ENCODE measurements around the gene CEP350.

The CEP350 gene

GRCh38 chr1:180062452-180062971 lies 107.9 kb downstream of the CEP350 start:
- no peak for DNase-seq (ENCODE audit: low spot score)

GRCh38 chr1:180065408-180065807 lies 110.8 kb downstream of the CEP350 start:
- no peak for DNase-seq (ENCODE audit: low spot score)

GRCh38 chr1:180066150-180066549 lies 111.5 kb downstream of the CEP350 start:
- DNase-seq (ENCODE audit: low spot score): no peak

GRCh38 chr1:180070286-180070685 lies 115.7 kb downstream of the CEP350 start:
- DNase-seq (ENCODE audit: low spot score): no peak

GRCh38 chr1:180071759-180072158 lies 117.1 kb downstream of the CEP350 start:
- no peak for DNase-seq (ENCODE audit: low spot score)

- DNase-seq (ENCODE audit: low spot score): peak; percentile 19
Measured at GRCh38 chr1:180080439-180080838, 125.8 kb downstream of the CEP350 start.

GRCh38 chr1:180081474-180081873 lies 126.9 kb downstream of the CEP350 start:
- no peak for DNase-seq (ENCODE audit: low spot score)

- DNase-seq (ENCODE audit: low spot score): no peak
Measured at GRCh38 chr1:180083164-180083563, 128.6 kb downstream of the CEP350 start.

- no peak for DNase-seq (ENCODE audit: low spot score)
Measured at GRCh38 chr1:180084867-180085266, 130.3 kb downstream of the CEP350 start.

- DNase-seq (ENCODE audit: low spot score): no peak
Measured at GRCh38 chr1:180085331-180085730, 130.7 kb downstream of the CEP350 start.

- no peak for DNase-seq (ENCODE audit: low spot score)
Measured at GRCh38 chr1:180092931-180093650, 138.5 kb downstream of the CEP350 start.

- DNase-seq (ENCODE audit: low spot score): no peak
Measured at GRCh38 chr1:180094705-180095295, 140.2 kb downstream of the CEP350 start.

- no peak for DNase-seq (ENCODE audit: low spot score)
Measured at GRCh38 chr1:180096584-180097325, 142.1 kb downstream of the CEP350 start.

GRCh38 chr1:180097326-180097605 lies 142.7 kb downstream of the CEP350 start:
- no peak for DNase-seq (ENCODE audit: low spot score)

GRCh38 chr1:180101411-180101810 lies 146.8 kb downstream of the CEP350 start:
- DNase-seq (ENCODE audit: low spot score): no peak

- no peak for DNase-seq (ENCODE audit: low spot score)
Measured at GRCh38 chr1:180103819-180104218, 149.2 kb downstream of the CEP350 start.

- no peak for DNase-seq (ENCODE audit: low spot score)
Measured at GRCh38 chr1:180112091-180112490, 157.5 kb downstream of the CEP350 start.

- no peak for DNase-seq (ENCODE audit: low spot score)
Measured at GRCh38 chr1:180112984-180113647, 158.5 kb downstream of the CEP350 start.

- DNase-seq (ENCODE audit: low spot score): no peak
Measured at GRCh38 chr1:180114396-180114945, 159.9 kb downstream of the CEP350 start.

GRCh38 chr1:180116964-180117763 lies 162.6 kb downstream of the CEP350 start:
- DNase-seq (ENCODE audit: low spot score): peak; percentile 8

- peak; percentile 38 for DNase-seq (ENCODE audit: low spot score)
Measured at GRCh38 chr1:180117764-180118116, 163.1 kb downstream of the CEP350 start.

GRCh38 chr1:180119837-180120236 lies 165.2 kb downstream of the CEP350 start:
- no peak for DNase-seq (ENCODE audit: low spot score)

Data from LoVo (cell line).